ENCODE data around the gene GREB1. TPM values are rescaled to one million over a fixed set of nuclear protein-coding genes. Genes with fewer than 3 reads are reported as not detected.

Gene GREB1
- total and polyA plus RNA-seq, 2 of the 13 experiments (the other 11 are each of a cell fraction or from before 2014, with no cell fraction given): 31.3 to 61.2 TPM

DNA sequence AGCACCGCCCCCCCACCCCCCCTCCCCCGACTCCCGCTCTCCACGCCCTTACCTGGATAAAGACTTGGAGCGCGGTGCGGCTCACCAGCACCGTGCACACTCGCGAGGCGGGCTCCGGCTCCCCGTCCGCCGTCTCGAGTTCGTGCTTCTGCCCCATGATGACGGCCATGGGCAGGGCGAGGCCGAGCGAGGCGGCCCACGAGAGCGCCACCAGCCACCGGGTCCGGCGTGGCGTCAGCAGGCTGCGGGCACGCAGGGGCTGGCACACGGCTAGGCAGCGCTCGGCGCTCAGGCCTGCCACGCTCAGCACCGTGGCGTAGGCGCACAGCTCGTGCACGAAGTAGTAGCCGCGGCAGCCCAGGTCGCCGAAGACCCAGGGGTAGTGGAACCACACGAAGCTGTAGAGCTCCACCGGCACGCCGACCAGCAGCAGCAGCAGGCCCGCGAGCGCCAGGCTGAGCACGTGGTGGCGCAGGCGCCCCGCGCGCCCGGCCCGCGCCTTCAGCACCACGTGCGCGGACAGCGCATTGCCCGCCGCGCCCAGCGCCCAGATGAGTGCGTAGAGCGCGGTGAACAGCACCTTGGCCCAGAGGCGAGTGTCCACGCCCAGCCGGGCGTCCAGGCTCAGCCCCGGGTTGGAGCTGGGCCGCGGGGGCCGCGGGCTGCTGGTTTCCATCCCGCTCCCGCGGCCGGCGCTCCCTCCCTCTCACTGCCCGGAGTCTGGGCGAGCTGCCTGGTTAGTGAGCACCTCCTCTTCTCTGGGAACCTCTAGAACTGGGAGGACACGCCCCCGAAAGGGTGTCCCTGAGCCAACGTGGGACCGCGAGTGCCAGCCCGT is 135.8 kb downstream of the GREB1 start, which contains the start of gene NTSR2 (continued):
- TF ChIP-seq, protein P1, sequence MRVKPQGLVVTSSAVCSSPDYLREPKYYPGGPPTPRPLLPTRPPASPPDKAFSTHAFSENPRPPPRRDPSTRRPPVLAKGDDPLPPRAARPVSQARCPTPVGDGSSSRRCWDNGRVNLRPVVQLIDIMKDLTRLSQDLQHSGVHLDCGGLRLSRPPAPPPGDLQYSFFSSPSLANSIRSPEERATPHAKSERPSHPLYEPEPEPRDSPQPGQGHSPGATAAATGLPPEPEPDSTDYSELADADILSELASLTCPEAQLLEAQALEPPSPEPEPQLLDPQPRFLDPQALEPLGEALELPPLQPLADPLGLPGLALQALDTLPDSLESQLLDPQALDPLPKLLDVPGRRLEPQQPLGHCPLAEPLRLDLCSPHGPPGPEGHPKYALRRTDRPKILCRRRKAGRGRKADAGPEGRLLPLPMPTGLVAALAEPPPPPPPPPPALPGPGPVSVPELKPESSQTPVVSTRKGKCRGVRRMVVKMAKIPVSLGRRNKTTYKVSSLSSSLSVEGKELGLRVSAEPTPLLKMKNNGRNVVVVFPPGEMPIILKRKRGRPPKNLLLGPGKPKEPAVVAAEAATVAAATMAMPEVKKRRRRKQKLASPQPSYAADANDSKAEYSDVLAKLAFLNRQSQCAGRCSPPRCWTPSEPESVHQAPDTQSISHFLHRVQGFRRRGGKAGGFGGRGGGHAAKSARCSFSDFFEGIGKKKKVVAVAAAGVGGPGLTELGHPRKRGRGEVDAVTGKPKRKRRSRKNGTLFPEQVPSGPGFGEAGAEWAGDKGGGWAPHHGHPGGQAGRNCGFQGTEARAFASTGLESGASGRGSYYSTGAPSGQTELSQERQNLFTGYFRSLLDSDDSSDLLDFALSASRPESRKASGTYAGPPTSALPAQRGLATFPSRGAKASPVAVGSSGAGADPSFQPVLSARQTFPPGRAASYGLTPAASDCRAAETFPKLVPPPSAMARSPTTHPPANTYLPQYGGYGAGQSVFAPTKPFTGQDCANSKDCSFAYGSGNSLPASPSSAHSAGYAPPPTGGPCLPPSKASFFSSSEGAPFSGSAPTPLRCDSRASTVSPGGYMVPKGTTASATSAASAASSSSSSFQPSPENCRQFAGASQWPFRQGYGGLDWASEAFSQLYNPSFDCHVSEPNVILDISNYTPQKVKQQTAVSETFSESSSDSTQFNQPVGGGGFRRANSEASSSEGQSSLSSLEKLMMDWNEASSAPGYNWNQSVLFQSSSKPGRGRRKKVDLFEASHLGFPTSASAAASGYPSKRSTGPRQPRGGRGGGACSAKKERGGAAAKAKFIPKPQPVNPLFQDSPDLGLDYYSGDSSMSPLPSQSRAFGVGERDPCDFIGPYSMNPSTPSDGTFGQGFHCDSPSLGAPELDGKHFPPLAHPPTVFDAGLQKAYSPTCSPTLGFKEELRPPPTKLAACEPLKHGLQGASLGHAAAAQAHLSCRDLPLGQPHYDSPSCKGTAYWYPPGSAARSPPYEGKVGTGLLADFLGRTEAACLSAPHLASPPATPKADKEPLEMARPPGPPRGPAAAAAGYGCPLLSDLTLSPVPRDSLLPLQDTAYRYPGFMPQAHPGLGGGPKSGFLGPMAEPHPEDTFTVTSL (CRISPR knock-in tag; IDR thresholded peaks at IDR 0.05; ENCODE audit: borderline replicate concordance): peak; percentile 70; the same call in 1 of the 2 replicates
- TF ChIP-seq ZNF446 (CRISPR knock-in tag; IDR thresholded peaks at IDR 0.05): peak; percentile 99
- peak; percentile 83; the same call in 1 of the 2 replicates for TF ChIP-seq ZNF333 (CRISPR knock-in tag; IDR thresholded peaks at IDR 0.05; ENCODE audit: borderline replicate concordance)
- TF ChIP-seq, protein P2, sequence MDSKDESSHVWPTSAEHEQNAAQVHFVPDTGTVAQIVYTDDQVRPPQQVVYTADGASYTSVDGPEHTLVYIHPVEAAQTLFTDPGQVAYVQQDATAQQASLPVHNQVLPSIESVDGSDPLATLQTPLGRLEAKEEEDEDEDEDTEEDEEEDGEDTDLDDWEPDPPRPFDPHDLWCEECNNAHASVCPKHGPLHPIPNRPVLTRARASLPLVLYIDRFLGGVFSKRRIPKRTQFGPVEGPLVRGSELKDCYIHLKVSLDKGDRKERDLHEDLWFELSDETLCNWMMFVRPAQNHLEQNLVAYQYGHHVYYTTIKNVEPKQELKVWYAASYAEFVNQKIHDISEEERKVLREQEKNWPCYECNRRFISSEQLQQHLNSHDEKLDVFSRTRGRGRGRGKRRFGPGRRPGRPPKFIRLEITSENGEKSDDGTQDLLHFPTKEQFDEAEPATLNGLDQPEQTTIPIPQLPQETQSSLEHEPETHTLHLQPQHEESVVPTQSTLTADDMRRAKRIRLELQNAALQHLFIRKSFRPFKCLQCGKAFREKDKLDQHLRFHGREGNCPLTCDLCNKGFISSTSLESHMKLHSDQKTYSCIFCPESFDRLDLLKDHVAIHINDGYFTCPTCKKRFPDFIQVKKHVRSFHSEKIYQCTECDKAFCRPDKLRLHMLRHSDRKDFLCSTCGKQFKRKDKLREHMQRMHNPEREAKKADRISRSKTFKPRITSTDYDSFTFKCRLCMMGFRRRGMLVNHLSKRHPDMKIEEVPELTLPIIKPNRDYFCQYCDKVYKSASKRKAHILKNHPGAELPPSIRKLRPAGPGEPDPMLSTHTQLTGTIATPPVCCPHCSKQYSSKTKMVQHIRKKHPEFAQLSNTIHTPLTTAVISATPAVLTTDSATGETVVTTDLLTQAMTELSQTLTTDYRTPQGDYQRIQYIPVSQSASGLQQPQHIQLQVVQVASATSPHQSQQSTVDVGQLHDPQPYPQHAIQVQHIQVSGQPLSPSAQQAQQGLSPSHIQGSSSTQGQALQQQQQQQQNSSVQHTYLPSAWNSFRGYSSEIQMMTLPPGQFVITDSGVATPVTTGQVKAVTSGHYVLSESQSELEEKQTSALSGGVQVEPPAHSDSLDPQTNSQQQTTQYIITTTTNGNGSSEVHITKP (CRISPR knock-in tag; IDR thresholded peaks at IDR 0.05; ENCODE audit: low read depth): peak; percentile 54; the same call in 1 of the 2 replicates
- TF ChIP-seq FOSL2 (CRISPR knock-in tag; IDR thresholded peaks at IDR 0.05): peak; percentile 71
- peak; percentile 82; the same call in 1 of the 2 replicates for TF ChIP-seq ZKSCAN8 (CRISPR knock-in tag; IDR thresholded peaks at IDR 0.05; ENCODE audit: borderline replicate concordance)
- peak; percentile 90; the same call in 1 of the 2 replicates for TF ChIP-seq KDM4B (CRISPR knock-in tag; IDR thresholded peaks at IDR 0.05)
- TF ChIP-seq TCF12 (IDR thresholded peaks at IDR 0.05): no peak
- peak; percentile 93; the same call in 1 of the 2 replicates for TF ChIP-seq TCF12 (CRISPR knock-in tag; IDR thresholded peaks at IDR 0.05)
- TF ChIP-seq GATAD1 (CRISPR knock-in tag; IDR thresholded peaks at IDR 0.05): peak; percentile 82
- TF ChIP-seq NBN (conservative IDR thresholded peaks at IDR 0.05): no peak
- peak; percentile 99 for TF ChIP-seq ZIK1 (CRISPR knock-in tag; IDR thresholded peaks at IDR 0.05; ENCODE audit: borderline replicate concordance, low read depth)
- peak; percentile 96 for TF ChIP-seq ZNF205 (CRISPR knock-in tag; IDR thresholded peaks at IDR 0.05)
- TF ChIP-seq, protein P3, sequence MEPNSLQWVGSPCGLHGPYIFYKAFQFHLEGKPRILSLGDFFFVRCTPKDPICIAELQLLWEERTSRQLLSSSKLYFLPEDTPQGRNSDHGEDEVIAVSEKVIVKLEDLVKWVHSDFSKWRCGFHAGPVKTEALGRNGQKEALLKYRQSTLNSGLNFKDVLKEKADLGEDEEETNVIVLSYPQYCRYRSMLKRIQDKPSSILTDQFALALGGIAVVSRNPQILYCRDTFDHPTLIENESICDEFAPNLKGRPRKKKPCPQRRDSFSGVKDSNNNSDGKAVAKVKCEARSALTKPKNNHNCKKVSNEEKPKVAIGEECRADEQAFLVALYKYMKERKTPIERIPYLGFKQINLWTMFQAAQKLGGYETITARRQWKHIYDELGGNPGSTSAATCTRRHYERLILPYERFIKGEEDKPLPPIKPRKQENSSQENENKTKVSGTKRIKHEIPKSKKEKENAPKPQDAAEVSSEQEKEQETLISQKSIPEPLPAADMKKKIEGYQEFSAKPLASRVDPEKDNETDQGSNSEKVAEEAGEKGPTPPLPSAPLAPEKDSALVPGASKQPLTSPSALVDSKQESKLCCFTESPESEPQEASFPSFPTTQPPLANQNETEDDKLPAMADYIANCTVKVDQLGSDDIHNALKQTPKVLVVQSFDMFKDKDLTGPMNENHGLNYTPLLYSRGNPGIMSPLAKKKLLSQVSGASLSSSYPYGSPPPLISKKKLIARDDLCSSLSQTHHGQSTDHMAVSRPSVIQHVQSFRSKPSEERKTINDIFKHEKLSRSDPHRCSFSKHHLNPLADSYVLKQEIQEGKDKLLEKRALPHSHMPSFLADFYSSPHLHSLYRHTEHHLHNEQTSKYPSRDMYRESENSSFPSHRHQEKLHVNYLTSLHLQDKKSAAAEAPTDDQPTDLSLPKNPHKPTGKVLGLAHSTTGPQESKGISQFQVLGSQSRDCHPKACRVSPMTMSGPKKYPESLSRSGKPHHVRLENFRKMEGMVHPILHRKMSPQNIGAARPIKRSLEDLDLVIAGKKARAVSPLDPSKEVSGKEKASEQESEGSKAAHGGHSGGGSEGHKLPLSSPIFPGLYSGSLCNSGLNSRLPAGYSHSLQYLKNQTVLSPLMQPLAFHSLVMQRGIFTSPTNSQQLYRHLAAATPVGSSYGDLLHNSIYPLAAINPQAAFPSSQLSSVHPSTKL (CRISPR knock-in tag; IDR thresholded peaks at IDR 0.05): peak; percentile 89
- TF ChIP-seq MTA3 (CRISPR knock-in tag; IDR thresholded peaks at IDR 0.05): 0 out of 2 replicates have a peak, but pooled peaks have one; percentile 23
- TF ChIP-seq FOXJ3 (CRISPR knock-in tag; IDR thresholded peaks at IDR 0.05; ENCODE audit: borderline replicate concordance): peak; percentile 48; the same call in 1 of the 2 replicates

Data from HepG2 (cell line).